CD4-positive, alpha-beta memory T cell (primary cell): ENCODE data around the gene DDX3X. TPM values are rescaled to one million over a fixed set of nuclear protein-coding genes. Genes with fewer than 3 reads are reported as not detected.
A peak's percentile ranks its signal among the peaks of the same experiment; 100 is the strongest.
"Not testable (repeated sequence)": the region's sequence is repeated elsewhere in the genome, so short reads cannot be mapped to it uniquely, and the experiment has no call there.

ENCODE experiments used
- CTCF ChIA-PET: fragments of 350-600 bp; sonication (Branson Sonifier 250); formaldehyde crosslinking; loops from one replicate; lab custom pipeline; 2021; ENCODE audit warnings: inconsistent platforms; ENCODE audit not compliant: partially characterized antibody; lab: Charles Lee
- POLR2A ChIA-PET: fragments of 350-600 bp; sonication (Branson Sonifier 250); formaldehyde crosslinking; loops from one replicate; lab custom pipeline; 2021; ENCODE audit not compliant: partially characterized antibody; lab: Charles Lee
- DNase-seq, 5 donors: peaks; one replicate each; pipeline versions ENCODE4 v3.0.0 to v3.0.0-alpha.2; 2020 to 2022; ENCODE audit warnings: mixed read lengths in 1 of 5
- H3K27ac ChIP-seq: one replicate; pipeline ENCODE4 v1.7.0; 2013; ENCODE audit warnings: low read depth, low read length
- H3K27me3 ChIP-seq: 2 replicates; pipeline ENCODE4 v1.7.0; 2013; ENCODE audit warnings: mild to moderate bottlenecking, low read length, moderate library complexity; ENCODE audit not compliant: insufficient read depth
- H3K36me3 ChIP-seq: 2 replicates; pipeline ENCODE4 v1.7.0; 2013; ENCODE audit warnings: mild to moderate bottlenecking, low read length, moderate library complexity; ENCODE audit not compliant: insufficient read depth
- H3K4me1 ChIP-seq: 2 replicates; pipeline ENCODE4 v1.7.0; 2013; ENCODE audit warnings: mild to moderate bottlenecking, low read length, moderate library complexity; ENCODE audit not compliant: insufficient read depth
- H3K4me3 ChIP-seq, 2 donors: one replicate each; pipeline ENCODE4 v1.7.0; 2013; ENCODE audit warnings: low read length in 2 of 2, mild to moderate bottlenecking in 1 of 2
- H3K9me3 ChIP-seq, 2 donors: one replicate each; pipeline ENCODE4 v1.7.0; 2013; ENCODE audit warnings: low read length in 2 of 2, control low read depth in 1 of 2; ENCODE audit not compliant: control insufficient read depth in 1 of 2
- H3K27ac Mint-ChIP-seq, 7 donors: one replicate each; pipeline ENCODE4 v1.8.0; 2020 to 2021; ENCODE audit warnings: mixed read lengths in 7 of 7, mild to moderate bottlenecking in 6 of 7, inconsistent platforms in 3 of 7, moderate library complexity in 3 of 7
- H3K27me3 Mint-ChIP-seq, 2 donors: one replicate each; pipeline ENCODE4 v1.8.0; 2020 to 2021; ENCODE audit warnings: mixed read lengths in 2 of 2
- H3K36me3 Mint-ChIP-seq, 2 donors: one replicate each; pipeline ENCODE4 v1.8.0; 2020 to 2021; ENCODE audit warnings: mixed read lengths in 2 of 2, inconsistent platforms in 1 of 2, mild to moderate bottlenecking in 1 of 2
- H3K4me1 Mint-ChIP-seq, 4 donors: one replicate each; pipeline ENCODE4 v1.8.0; 2020 to 2021; ENCODE audit warnings: mixed read lengths in 4 of 4, mild to moderate bottlenecking in 1 of 4
- H3K4me3 Mint-ChIP-seq, 8 donors: one replicate each; pipeline ENCODE4 v1.8.0; 2020 to 2021; ENCODE audit warnings: mixed read lengths in 8 of 8, mild to moderate bottlenecking in 7 of 8, moderate library complexity in 6 of 8, inconsistent platforms in 3 of 8
- H3K9me3 Mint-ChIP-seq, 8 donors: one replicate each; pipeline ENCODE4 v1.8.0; 2020 to 2021; ENCODE audit warnings: mixed read lengths in 8 of 8, mild to moderate bottlenecking in 5 of 8, inconsistent platforms in 3 of 8, moderate library complexity in 1 of 8
- intact Hi-C: fragments of 100-400 bp; cut with micrococcal nuclease; formaldehyde crosslinking; loops from one replicate; pipeline ENCODE4 v1.15.1; 2023
- polyA plus RNA-seq, 2 donors: library from polyadenylated mRNA; unstranded; fragments of 300-500 nt; fragmentation: Illumina TruSeq; gene quantifications; one replicate each; pipeline ENCODE4 v1.2.3, GENCODE V29; 2021
- total RNA-seq, 2 experiments: library from RNA; stranded (reverse); gene quantifications; one replicate each; pipeline ENCODE4 v1.2.3, GENCODE V29; 2021

The DDX3X gene
- total and polyA plus RNA-seq, 4 experiments from 2014 or later: 256 to 320 (median 287) TPM

DNA sequence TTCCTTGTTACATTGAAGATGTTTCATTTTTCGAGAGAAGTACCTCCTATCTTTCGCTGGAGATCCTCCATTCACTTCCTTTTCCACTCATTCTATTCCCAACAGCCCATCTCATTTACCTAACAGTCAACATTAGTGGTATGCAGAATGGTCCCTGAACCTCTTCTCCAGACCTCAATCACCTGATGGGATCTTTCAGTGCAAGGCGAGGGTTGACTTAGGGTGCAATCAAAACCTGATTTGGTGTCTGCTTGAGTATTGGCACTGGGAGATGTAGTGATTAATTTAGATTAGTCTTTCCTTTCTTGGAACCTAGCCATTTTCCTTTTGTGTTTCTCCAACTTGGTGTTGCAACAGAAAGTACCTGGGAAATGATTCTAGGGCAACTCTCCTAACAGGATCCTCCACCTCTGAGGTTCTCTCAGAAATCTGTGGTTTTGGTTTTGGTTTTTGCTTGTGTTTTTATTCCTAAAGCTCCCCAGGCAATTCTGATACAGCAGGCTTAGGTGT lies 18.4 kb downstream of the DDX3X start:
- H3K27me3 Mint-ChIP-seq: no peaks in the 10 kb centered on the region
- no peak overlapping the region for H3K4me3 ChIP-seq
- ChIA-PET CTCF (interaction anchor here (1.4 kb wide), 1 partner anchor 9 kb away, joined by 4 read pairs; no protein-coding TSS in a partner anchor), POLR2A (interaction anchor here (0.9 to 2.3 kb wide), 7 partner anchors 9 to 90 kb away, joined by 3 to 19 read pairs (median 6); partner anchors contain the start of gene DDX3X)
- peaks cover 0 to 7% (median 0%) of the 10 kb centered on the region in 8 donors for H3K9me3 Mint-ChIP-seq
- intact Hi-C loops: loop anchor here (5.0 kb wide), 1 partner anchor 90 kb away; no protein-coding TSS in a partner anchor
- peaks cover 12% of the 10 kb centered on the region for H3K36me3 ChIP-seq
- H3K27ac Mint-ChIP-seq: peak overlapping the region in 4 of 7 donors; percentile 26 to 65 (median 48)
- no peaks in the 10 kb centered on the region for H3K27me3 ChIP-seq
- DNase-seq: peak in 1 of 5 donors; percentile 4
- H3K4me3 Mint-ChIP-seq: peak overlapping the region in 2 of 8 donors; percentile 1 to 2
- peaks cover 23% of the 10 kb centered on the region for H3K4me1 ChIP-seq
- peaks cover 32 to 40% of the 10 kb centered on the region in 2 donors for H3K36me3 Mint-ChIP-seq
- H3K9me3 ChIP-seq: no peaks in the 10 kb centered on the region
- H3K27ac ChIP-seq: no peak overlapping the region
- peaks cover 23 to 47% (median 36%) of the 10 kb centered on the region in 4 donors for H3K4me1 Mint-ChIP-seq

DNA sequence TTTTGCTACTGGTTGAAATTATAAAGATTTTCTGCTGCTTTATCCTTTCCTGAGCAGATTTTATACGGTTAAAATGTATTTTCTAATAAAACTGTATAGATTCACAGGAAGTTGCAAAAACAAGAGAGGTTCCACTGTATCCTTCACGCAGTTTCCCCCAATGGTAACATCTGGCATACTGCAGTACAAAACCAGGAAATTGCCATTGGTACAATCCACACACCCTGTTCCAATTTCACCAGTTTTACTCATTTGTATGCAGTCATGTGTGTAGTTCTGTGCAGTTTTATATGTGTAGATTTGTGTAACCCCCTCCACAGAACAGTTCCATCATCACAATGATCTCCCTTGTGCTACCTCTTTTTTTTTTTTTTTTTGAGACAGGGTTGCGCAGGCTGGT lies 20.0 kb downstream of the DDX3X start:
- Histone ChIP-seq H3K9me3 (no peaks in the 10 kb centered on the region), H3K4me1 (peaks cover 23% of the 10 kb centered on the region), H3K27ac (no peak overlapping the region), H3K36me3 (no peaks in the 10 kb centered on the region), H3K27me3 (no peaks in the 10 kb centered on the region), H3K4me3 (no peak overlapping the region)
- intact Hi-C loops: loop anchor here (5.0 kb wide), 1 partner anchor 88 kb away; no protein-coding TSS in a partner anchor
- peaks cover 0 to 7% (median 0%) of the 10 kb centered on the region in 8 donors for H3K9me3 Mint-ChIP-seq
- no peak overlapping the region for H3K4me3 Mint-ChIP-seq
- H3K4me1 Mint-ChIP-seq: peaks cover 20 to 47% (median 33%) of the 10 kb centered on the region in 4 donors
- ChIA-PET POLR2A (interaction anchor here (0.8 to 2.3 kb wide), 2 partner anchors 21 to 30 kb away, joined by 3 to 19 read pairs; no protein-coding TSS in a partner anchor), CTCF (interaction anchor here (0.6 to 1.4 kb wide), 3 partner anchors 11 to 89 kb away, joined by 3 to 4 read pairs (median 3); no protein-coding TSS in a partner anchor)
- H3K27me3 Mint-ChIP-seq: no peaks in the 10 kb centered on the region
- H3K36me3 Mint-ChIP-seq: peaks cover 16 to 24% of the 10 kb centered on the region in 2 donors
- peak in 1 of 5 donors; percentile 3 for DNase-seq
- peak overlapping the region in 2 of 7 donors; percentile 54 to 58 for H3K27ac Mint-ChIP-seq

DNA sequence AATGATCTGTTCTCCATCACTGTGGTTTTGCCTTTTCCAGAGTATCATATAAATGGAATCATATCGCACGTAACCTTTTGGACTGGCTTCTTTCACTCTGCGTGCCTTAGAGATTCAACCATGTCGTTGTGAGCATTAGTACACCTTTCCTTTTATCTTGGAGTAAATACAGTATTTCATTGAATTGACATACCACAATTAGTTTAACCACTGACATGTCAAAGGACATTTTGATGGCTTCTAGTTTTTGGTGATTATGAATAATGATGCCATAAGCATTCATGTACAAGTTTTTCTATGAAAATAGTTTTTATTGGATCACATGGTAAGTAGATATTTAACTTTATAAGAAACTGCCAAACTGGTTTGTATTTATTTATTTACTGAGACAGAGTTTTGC lies 35.2 kb downstream of the DDX3X start:
- ChIA-PET POLR2A (no interaction called here), CTCF (no interaction called here)
- Mint-ChIP-seq H3K4me3 (no peak overlapping the region), H3K9me3 (peaks cover 0 to 2% (median 0%) of the 10 kb centered on the region in 8 donors), H3K27me3 (no peaks in the 10 kb centered on the region), H3K36me3 (no peaks in the 10 kb centered on the region), H3K4me1 (peaks cover 0 to 1% (median under 1%) of the 10 kb centered on the region in 4 donors), H3K27ac (no peak overlapping the region)
- Histone ChIP-seq H3K27ac (no peak overlapping the region), H3K36me3 (no peaks in the 10 kb centered on the region), H3K9me3 (no peaks in the 10 kb centered on the region), H3K4me1 (no peaks in the 10 kb centered on the region), H3K4me3 (no peak overlapping the region), H3K27me3 (no peaks in the 10 kb centered on the region)
- DNase-seq: no peak
- intact Hi-C loops: no loop called here

DNA sequence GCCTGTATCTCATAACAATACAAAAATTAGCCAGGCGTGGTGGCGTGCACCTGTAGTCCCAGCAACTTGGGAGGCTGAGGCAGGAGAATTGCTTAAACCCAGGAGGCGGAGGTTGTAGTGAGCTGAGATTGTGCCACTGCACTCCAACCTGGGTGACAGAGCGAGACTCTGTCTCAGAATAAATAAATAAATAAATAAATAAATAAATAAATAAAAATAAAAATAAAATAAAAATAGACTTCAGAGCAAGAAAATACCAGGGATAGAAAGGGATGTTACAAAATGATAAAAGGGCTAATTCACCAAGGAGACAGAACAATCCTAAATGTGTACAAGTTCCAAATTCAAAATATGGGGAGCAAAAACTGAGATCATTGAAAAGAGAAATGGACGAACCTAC lies 37.6 kb downstream of the DDX3X start:
- H3K4me3 ChIP-seq, H3K36me3 ChIP-seq, POLR2A ChIA-PET, H3K4me3 Mint-ChIP-seq, H3K27ac ChIP-seq, H3K4me1 ChIP-seq, H3K27me3 Mint-ChIP-seq, intact Hi-C loops, H3K27me3 ChIP-seq, H3K36me3 Mint-ChIP-seq, H3K9me3 Mint-ChIP-seq, H3K4me1 Mint-ChIP-seq, DNase-seq, H3K9me3 ChIP-seq: not testable (repeated sequence)
- CTCF ChIA-PET: interaction anchor here (0.9 kb wide), 1 partner anchor 58 kb away, joined by 3 read pairs; no protein-coding TSS in a partner anchor
- peak overlapping the region in 2 of 7 donors; percentile 55 to 74 for H3K27ac Mint-ChIP-seq

DNA sequence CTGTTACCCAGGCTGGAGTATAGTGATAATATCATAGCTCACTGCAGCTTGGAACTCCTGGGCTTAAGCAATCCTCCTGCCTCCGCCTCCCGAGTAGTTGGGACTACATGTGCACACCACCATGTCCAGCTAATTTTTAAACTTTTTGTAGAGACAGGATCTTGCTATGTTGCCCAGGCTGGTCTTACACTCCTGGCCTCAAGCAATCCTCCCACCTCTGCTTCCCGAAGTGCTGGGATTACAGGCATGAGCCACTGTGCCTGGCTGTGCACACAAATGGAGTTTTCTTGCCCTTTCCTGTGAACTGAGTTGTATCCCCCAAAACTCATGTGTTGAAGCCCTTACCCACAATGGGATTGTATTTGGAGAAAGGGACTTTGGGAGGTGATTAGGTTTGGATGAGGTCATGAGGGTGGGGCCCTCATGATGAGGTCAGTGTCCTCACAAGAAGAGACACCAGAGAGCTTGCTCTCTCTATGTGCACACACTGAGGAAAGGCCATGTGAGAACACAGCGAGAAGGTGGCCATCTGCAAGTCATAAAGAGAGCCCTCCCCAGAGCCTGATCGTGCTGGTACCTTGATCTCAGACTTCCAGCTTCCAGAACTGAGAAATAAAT lies 40.1 kb downstream of the DDX3X start:
- no peaks in the 10 kb centered on the region for H3K9me3 Mint-ChIP-seq
- ChIA-PET POLR2A (interaction anchor here (0.6 kb wide), 1 partner anchor 1972 kb away, joined by 3 read pairs; no protein-coding TSS in a partner anchor), CTCF (interaction anchor here (0.6 kb wide), 1 partner anchor 36 kb away, joined by 3 read pairs; no protein-coding TSS in a partner anchor)
- H3K4me1 ChIP-seq: no peaks in the 10 kb centered on the region
- H3K36me3 ChIP-seq: no peaks in the 10 kb centered on the region
- intact Hi-C loops: no loop called here
- H3K4me3 ChIP-seq: no peak overlapping the region
- H3K27ac Mint-ChIP-seq: peak overlapping the region in 1 of 7 donors; percentile 57
- H3K27ac ChIP-seq: no peak overlapping the region
- no peaks in the 10 kb centered on the region for H3K27me3 Mint-ChIP-seq
- no peak overlapping the region for H3K4me3 Mint-ChIP-seq
- no peaks in the 10 kb centered on the region for H3K9me3 ChIP-seq
- H3K4me1 Mint-ChIP-seq: peaks cover 0 to 2% (median 0%) of the 10 kb centered on the region in 4 donors
- DNase-seq: no peak
- no peaks in the 10 kb centered on the region for H3K36me3 Mint-ChIP-seq
- H3K27me3 ChIP-seq: no peaks in the 10 kb centered on the region

DNA sequence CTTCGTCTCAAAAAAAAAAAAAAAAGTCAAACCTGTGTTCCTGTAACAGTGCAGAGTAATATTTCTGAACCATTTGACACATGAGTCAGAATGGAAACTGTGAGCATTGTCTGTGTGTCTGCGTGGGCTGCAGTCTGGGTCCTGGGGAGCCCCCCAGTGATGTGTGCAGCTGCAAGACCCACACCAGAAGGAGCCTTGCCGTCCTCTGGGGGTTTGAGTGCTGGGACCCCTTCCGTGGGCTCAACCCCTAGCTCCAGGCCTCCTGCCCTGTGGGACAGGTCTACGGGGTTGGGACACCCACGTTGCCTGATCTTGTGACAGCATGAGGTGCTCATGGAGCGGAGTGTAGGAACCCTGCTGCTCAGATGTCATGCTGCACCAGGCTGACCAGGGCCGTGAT lies 43.7 kb downstream of the DDX3X start:
- no peak overlapping the region for H3K4me3 ChIP-seq
- H3K36me3 Mint-ChIP-seq: no peaks in the 10 kb centered on the region
- intact Hi-C loops: no loop called here
- no peak overlapping the region for H3K27ac Mint-ChIP-seq
- no peaks in the 10 kb centered on the region for H3K9me3 Mint-ChIP-seq
- H3K27ac ChIP-seq: no peak overlapping the region
- H3K9me3 ChIP-seq: no peaks in the 10 kb centered on the region
- no peak for DNase-seq
- peaks cover 0 to 2% (median 1%) of the 10 kb centered on the region in 4 donors for H3K4me1 Mint-ChIP-seq
- H3K4me1 ChIP-seq: peaks cover 5% of the 10 kb centered on the region
- no peaks in the 10 kb centered on the region for H3K27me3 ChIP-seq
- H3K4me3 Mint-ChIP-seq: no peak overlapping the region
- CTCF ChIA-PET: no interaction called here
- POLR2A ChIA-PET: no interaction called here
- H3K36me3 ChIP-seq: no peaks in the 10 kb centered on the region
- no peaks in the 10 kb centered on the region for H3K27me3 Mint-ChIP-seq

DNA sequence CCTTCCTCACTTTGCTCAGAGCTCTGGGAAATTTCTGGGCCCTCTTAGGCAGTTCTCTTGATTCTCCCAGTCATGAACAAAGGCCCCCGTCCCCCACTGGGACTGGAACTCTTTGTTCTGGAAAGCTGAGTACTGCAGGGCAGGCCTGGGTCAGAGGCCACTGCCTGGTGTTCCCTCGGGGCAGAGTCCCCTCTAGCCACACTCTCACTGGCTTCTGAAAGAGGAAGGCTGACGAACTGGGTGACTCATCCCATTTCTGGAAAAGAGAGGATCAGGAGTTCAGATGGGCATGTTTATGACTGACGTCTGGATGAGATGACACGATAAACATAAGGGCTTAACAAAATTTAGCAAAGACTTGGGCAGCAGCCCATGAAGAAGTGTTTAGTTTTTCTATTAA lies 47.7 kb downstream of the DDX3X start:
- Mint-ChIP-seq H3K4me1 (peaks cover 13 to 21% (median 15%) of the 10 kb centered on the region in 4 donors), H3K36me3 (peaks cover 0 to 2% of the 10 kb centered on the region in 2 donors), H3K27me3 (no peaks in the 10 kb centered on the region), H3K4me3 (no peak overlapping the region), H3K27ac (peak overlapping the region in 2 of 7 donors; percentile 29 to 52), H3K9me3 (peaks cover 0 to 3% (median 0%) of the 10 kb centered on the region in 8 donors)
- intact Hi-C loops: loop anchor here (2.0 to 5.0 kb wide), 2 partner anchors 61 to 734 kb away; partner anchors contain the start of gene CXorf38
- Histone ChIP-seq H3K9me3 (no peaks in the 10 kb centered on the region), H3K36me3 (no peaks in the 10 kb centered on the region), H3K4me3 (no peak overlapping the region), H3K27me3 (no peaks in the 10 kb centered on the region), H3K4me1 (peaks cover 21% of the 10 kb centered on the region), H3K27ac (no peak overlapping the region)
- CTCF ChIA-PET: no interaction called here
- POLR2A ChIA-PET: interaction anchor here (3.2 kb wide), 1 partner anchor 45 kb away, joined by 33 read pairs; no protein-coding TSS in a partner anchor
- no peak for DNase-seq
